ENCODE results near the gene SURF4.

The SURF4 gene

DNA sequence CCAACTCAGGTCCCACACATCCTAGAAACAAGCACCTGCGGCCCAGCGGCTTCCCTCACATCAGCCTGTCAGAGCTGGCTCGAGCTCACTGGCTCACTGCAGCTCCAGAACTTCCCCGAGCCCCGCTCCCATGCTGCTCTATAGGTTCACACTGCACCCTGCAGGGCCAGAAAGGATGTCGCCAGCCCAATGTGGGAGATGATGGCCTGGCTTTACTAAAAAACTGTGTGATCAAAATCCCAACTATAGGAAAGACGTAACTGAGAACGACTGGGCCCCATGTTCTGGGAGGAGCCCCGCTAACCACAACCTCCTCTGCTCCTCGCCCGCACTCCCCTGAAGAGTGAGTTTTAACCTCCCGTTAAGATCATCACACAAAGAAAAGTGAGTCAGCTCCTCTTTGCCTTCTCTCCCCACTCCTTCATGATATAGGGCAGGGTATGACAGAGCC is 4.6 kb downstream of the SURF4 start:
- DNase-seq = peak; percentile 62

DNA sequence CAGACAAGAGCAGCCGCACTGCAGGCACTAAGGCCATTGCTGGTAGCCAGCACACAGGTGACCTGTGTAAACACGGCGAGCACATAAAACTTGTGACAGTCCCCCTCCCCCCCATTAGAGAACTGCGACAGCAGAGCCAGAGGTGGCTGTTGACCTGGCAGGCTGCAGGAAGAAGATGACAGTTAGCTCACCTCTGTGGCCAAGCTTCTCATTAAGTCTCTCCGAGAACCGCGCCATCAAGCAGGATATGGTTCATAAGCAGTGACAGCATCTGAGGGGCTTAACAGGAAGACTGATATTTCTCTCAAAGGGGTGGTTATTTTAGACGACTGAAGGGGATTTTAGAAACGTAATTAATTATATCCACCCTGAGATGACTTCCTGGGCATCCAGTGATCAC is 5.2 kb downstream of the SURF4 start:
- peak; percentile 45 for DNase-seq

DNA sequence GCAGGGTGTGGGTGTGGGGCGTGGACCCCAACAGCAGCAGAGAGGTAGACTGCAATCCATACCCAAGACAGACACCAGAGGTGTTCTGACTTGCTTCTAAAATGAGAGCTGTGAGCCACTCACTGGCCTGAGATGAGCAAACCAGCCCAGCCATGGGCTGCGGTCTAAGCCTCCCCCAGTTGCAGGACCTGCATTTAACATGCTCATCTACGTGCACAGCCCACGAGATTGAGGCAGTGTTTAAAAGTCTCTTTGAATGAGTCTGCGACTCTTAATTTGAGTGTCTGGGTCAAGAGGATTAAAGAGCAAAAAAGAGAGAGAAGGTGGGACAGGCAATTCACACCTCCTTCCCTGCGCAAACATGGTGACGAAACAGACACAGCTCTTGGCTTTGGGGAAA is 5.9 kb downstream of the SURF4 start:
- DNase-seq = no peak

DNA sequence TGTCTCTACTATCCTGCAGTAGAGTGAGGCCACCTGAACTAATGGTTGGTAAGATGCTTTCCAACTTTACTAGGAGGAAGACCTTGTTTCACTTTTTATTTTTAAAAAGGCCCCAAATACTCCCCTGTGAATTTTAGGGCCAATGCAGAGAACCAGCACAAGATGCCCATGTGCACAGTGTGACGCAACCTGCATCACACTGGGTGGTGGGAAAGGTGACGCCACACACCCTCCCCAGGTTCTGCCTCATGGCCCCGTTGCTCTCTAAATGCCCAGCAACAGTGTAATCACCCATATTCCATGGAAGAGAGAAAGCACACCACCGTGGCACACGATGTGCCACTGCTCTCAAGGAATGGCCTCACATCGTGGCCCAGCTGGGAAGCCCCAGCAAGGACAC is 6.4 kb downstream of the SURF4 start:
- no peak for DNase-seq

DNA sequence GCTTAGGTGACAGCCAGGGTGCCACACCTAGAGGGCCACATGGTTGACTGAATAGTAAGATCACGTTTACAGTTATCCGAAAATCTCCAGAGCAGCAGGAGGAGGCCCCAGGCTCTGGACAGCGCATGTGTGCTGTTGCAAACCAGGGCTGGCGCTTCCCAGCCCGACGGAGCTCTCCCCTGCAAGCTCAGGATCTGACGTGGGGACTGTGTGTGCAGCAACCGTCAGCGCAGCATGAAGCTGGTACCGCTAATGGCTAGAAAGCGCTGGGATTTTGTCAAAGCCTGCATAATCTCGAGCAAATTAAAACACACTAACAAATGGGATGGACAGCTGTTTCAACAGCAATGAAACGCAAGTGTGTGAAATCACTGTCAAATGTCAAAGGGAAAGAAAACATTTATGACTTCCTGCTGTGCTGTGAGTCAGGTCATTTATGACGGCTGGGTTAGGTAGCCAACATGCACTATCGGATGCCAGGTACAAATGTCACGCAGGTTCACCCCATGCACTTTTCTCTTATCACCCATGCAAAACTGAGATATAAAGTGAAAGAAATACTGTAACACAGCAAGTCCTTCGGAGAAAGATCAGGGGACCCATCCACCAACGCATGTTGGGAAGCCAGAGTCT is 7.5 kb downstream of the SURF4 start:
- no peak for DNase-seq

DNA sequence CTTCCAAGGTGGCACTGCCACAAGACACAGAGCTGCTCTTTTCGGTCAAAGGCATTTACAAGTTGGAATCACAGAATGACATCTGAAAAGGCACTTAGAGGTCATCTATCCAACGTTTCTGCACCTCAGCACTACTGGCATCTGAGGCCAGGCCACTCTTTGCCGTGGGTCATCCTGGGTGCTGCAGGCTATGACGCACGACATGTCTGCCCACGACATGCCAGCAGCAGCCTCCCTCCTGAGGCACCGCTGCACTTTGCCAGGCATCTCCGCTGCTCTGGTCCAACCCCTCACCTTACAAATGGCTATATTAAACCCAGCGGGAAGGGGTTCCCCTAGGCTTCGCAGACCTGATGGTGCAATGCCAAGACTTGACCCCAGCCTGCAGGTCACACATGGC is 8.1 kb downstream of the SURF4 start:
- DNase-seq = no peak

DNA sequence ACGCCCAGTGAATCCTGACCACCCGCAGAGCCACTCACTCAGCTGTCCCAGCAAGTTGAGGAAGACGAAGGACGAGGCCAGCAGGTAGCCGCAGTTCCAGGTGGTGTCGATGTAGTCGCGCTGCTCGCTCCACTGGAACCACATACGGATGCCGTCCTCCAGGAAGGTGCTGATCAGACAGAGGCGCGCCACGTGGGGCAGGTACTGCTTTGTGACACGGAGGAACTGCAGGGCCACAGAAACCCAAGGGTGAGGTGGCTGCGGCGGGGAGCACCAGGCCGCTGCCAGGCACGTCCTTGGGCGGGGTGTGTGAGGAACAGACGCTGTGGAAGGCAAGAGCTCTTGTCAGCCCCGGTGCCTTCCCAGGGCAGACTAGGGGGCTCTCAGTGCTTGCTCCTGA is 8.6 kb downstream of the SURF4 start:
- no peak for DNase-seq

DNA sequence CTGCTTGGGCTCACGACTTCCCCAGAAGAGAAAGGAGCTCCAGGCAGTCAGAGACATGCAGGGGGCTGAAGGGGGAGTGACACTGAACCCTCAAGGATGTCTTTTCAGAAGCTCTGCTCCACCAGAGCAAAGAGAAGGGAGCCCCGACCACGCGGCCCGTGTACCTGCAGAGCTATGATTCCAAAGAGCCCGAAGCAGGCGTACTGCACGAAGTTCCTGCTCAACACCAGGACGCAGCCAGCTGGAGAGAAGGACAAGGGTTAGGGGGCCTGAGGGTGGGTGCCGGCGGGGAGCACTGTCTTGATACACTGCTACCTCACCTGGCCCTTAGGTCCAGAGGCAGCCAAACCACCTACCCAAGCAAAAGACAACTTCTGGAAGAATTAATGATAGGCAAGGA is 9.4 kb downstream of the SURF4 start:
- DNase-seq = no peak

DNA sequence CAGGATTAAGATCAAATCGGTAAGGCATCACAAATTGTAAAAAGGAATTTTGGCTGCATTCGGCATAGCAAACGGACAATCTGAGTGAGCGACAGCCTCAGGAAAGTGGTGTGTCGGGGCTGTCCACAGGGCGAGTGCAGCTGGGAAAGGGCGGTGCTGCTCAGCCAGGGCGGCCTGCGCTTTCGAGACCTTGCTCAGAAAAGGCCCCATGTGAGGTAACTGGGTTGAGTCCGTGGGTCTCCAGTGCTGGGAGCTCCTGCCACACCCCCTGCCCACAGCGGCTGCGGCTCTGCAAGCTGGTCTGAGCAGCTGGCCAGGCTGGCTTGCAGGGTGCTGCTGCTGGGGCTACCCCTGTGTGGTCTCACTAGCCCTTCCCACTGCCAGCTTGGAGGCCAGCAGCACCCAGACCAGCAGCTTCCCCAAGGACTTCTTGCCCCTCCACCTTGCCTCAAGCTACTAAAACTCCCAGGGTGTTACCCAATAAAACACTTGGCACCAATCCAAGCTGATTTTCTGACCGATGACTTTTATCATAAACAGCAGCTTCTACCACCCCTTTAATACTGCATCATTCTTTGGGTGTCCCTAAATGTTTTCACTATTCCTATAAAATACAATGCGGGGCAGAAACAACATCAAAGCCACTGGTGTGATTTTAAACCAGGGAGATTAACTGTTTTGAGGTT is 13.4 kb downstream of the SURF4 start:
- DNase-seq = no peak

DNA sequence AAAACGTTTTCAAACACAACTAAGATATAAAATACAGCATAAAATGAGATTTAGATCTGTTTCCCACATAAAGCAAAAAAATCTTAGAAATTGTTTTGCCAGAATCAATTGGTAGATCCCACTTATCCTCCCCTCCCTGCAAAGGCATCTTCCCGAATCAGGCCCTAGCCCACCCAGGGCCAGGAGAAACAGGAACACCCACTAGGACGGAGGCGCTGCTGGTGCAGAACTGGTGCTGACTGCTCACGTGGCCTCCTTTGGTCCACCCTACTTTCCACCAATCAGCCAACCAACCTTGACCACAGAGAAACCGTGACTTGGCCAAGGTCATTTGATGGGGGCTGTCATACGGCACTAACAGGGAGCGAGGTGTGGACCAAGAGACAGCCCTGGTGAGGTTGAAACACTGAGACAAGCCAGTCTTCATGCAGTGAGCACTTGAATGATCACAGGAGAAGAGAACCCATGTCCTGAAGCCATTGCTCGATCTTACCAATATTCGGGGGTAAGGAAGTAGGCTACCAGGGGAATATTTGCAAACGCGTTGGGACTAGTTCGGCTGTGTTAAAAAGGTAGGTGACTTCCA is 14.3 kb downstream of the SURF4 start:
- DNase-seq = no peak

DNA sequence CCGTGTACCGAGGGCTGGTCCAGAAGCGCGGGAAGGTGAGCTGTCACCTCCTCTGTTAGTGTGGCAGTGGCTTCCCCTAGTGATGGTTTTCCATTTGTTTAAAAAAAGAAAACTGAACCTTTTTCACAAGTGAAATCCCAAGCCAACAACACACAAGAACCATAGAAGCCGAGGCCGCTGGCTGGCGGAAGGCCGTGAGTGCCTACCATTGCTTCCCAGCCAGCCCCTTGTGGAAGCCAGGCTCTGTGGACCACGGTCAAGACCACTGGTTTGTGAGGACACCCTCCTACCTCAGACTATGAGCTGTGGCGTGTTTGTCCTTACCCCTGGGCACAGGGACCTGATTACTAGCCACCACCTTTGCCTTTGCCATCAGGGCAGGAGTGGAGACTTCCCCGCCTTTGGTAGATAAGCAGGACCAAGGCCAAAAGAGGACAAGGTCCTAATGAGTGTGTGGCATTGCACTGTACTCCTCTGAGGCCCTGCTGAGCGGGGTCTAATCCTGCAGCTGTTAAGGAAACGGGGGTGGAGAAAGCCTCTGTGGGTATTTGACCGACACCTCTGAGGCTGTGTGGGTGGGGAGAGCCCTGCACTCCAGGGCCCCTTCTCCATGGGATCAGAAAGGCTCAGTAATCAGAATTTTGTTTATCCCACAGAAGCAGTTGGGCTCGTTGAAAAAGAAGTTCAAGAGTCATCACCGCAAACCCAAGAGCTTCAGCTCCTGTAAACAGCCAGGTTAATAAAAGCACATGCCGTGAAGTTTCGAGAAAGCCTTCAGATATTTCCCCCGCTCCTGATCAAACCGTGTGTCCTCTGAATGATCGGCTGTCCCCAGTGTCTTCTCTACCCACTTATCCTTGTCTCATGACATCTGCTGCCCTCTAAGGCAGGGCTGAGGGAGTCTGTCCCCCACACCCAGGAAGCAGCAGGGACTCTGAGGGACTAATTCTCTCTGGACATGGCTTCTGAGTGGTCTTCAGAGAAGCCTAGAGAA is 15.2 kb downstream of the SURF4 start:
- no peak for DNase-seq

DNA sequence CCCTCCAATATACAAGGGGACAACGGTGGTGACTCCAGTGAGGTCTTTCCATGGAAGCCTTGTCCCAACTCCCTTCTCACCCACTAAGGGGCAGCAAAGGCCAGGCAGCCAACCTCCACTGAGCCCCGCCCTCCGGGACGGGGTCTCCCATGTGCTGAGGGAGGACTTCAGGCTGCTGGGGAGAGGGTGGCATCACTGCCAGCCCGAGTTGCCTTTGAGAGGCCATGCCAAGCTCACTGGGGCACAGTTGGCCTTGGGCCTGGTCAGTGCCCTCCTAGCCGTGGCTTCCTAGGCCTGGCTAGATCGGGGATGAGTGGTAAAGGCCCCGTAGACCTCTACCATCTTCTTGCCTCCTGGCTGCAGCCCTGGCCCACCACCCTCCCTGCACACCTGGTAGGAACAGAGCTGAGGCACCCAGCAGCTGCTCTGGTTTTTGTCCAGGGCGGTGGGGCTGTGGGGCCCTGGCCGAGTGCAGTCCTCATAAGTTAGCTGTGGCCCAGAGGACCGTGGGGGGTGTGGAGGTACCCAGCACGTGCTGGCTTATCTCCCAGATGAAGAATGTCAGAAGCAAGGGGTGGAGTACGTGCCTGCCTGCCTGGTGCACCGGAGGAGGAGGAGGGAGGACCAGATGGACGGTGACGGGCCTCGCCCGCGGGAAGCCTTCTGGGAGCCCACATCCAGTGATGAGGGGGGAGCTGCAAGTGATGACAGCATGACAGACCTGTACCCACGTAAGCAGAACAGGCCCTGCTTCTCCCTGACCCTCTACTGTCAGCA is 16.3 kb downstream of the SURF4 start:
- DNase-seq = no peak

DNA sequence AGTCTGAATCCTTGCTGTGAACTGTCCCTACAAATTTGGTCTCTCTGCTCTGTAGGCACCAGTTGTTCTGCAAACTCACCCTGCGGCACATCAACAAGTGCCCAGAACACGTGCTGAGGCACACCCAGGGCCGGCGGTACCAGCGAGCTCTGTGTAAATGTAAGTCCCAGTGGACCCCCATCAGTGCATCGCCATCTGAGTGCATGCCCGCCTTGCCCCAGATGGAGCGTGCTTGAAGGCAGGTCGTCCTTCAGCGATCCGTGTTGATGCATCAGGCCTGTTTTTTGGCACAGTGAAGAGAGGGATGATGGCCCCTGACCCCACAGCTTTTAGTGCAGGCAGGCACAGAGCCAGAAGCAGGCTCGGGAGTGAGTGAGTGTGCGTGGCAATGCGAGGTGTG is 18.2 kb downstream of the SURF4 start:
- no peak for DNase-seq

DNA sequence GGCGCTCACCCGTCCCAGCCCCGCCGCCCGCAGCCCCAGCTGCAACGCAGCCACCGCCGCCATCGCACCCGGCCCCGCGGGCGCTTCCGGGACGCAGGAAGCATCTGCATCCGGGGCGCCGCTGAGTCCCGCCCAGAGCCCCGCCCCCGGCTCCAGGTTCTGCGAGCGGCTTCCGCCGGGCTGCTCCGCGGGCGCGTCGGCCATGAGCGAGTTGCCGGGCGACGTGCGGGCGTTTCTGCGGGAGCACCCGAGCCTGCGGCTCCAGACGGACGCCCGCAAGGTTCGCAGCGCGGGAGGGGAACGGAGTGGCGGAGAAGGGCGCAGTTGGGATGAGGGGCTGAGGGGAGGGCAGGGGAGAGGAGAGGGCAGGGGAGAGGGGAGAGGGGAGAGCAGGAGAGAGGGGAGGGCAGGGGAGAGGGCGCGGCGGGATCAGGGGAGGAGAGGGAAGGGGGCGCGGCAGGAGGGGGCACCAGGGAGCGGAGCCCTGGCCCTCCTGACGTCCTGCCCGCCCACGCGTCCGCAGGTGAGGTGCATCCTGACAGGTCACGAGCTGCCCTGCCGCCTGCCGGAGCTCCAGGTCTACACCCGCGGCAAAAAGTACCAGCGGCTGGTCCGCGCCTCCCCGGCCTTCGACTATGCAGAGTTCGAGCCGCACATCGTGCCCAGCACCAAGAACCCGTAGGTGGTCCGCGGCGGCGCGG is 19.3 kb downstream of the SURF4 start, which contains the start of the genes SURF1 and SURF2:
TSS of gene SURF1 (minus strand) at position 97 of the 701 bp plus-strand sequence. CDS start at position 63, 34 bp downstream.
TSS of gene SURF2 (plus strand) at position 160 of the 701 bp plus-strand sequence. CDS start at position 203, 43 bp downstream.
- DNase-seq = peak; percentile 87

DNA sequence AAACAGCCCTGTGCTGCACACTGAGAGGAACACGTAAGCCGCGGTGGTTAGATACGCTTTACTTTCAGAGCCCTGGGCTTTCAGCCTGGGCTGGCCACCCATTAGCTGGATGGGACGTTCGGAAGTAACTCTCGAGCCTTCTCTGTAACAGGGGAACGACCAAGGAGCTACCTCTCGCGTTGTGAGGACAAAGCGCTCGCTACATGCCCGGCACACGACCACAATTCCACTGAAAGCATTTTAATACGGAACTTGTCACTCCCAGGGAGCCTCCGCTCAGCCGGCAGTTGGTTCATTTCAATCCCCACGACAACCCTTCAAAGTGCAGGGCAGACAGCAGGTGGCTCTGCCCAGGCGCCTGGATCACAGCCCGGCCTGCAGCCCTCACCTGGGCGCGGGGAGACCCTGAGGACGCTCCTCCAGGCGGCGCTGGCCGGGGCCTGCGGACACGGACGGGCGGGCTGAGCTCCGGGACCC is 19.9 kb downstream of the SURF4 start:
- DNase-seq = no peak

DNA sequence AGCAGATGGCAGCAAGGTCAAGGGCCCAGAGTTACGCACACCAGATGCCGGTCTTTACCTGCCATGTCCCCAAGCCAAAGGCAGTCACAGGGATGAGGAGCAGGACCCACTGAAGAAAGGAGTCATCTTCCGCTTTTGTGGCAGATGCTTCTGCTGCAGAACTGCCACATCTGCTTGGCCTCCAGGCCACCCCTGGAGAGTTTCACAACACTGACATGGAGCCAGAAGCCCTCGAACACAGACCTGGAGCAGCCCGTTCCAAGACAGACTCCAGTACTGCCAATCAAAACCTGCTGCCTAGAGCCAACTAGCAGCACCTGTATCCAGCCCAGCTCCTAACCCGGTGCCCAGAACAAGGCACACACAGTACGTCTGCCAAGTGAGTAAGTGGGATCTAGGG is 21.1 kb downstream of the SURF4 start:
- DNase-seq = no peak

DNA sequence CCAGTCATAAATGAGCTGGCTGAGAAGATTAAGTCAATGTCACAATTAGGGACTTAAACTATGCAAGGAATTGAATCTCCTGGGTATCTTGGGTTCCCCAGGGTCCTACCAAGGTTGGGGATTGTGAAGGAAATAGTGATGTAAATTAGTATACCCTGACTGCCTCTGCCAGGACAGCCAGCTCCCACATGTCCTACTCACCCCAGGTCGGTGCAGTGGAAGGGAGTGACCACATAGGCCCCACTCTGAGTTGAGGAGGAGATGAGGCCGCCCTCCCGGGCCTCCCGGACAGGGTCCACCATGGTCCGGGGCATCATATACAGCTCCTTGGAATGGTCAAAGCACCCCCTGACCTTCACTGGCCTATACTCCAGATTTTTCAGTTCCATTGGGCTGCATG is 22.3 kb downstream of the SURF4 start:
- no peak for DNase-seq

DNA sequence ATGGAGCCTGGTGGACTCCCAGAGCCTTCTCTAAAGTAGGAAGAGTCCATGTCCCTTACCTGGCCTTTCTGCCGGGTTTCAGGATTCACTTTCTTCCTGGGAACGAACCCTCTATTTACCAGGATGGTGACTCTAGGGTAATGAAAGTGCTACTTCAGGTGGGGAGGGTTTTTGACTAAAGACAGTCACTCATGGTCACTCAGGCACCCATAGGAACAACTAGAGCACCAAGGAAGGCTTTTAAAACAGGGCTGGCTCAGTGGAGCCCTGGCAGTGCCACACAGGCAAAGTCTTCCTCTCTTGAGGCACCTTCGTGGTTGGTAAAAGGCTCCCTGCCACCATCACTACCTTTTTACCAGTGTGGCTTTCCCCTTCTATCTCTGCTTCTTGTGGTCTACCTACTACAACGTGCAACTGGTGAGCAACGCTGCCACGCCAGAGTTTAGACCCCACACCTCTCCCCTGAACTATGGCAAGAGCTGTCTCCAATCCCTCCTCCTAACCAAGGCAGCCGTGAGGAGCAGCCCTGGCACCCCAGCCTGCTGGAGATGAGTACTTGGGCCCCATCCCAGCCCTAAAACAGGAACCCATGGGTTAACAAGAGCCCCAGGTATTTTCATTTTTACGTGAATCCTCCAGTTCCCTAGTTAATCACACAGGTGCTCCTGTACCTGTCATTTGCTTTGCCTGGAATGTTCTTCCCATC is 23.1 kb downstream of the SURF4 start:
- no peak for DNase-seq

DNA sequence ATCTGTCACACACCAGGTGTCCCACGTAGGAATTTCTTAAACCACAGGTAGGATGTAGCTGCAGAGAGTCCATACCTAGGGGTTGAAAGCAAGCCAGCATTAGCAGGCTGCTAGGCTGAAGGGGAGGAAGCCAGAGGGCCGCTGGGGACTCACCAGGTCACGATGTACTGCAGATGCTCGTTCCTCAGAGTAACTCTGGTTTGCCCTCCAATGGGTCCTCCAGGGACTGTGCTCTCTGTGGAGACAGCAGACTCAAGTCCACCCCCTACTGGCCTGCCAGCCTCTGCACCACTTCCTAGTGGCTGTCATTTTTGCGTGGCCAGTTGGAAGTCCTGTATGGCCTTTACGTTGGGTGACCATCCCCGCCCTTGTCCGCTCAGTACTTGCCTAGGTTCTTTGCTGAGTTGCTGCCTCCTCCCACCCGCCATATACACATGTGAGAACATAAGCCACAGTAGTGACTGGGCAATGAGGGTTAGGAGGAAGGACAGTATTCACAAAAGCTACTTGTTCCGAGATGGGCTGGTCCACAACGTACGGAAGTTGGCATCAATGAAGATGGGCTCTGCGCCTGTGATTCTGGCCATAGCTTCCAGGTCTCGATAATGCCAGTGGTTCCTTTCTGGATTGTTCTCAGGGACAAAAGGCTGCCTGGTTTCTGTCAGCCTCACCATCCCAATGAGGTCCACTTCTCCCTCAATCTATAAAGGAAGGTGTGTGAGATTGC is 23.8 kb downstream of the SURF4 start:
- no peak for DNase-seq

DNA sequence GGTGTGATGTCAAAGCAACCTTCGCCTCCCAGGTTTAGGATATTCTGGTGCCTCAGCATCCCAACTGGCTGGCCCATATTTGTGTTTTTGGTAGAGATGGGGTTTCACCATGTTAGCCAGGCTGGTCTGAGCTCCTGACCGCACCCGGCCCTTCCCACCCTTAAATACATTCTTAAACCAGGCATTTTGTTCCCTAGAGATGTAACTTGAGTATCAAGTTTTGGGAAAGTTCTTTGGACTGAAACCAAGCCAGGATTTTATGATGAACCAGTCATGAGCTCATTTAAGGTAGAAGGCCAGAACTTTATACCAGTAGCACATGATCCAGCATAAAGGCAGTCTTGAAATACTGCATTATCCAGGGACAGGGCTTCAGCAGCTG is 24.3 kb downstream of the SURF4 start:
- no peak for DNase-seq

All from activated effector memory CD4-positive, alpha-beta T cell treated with Interleukin-2 at 50 U/mL for 16 hours (primary cell).